ENCODE measurements around the gene CCNY.

The CCNY gene

DNA sequence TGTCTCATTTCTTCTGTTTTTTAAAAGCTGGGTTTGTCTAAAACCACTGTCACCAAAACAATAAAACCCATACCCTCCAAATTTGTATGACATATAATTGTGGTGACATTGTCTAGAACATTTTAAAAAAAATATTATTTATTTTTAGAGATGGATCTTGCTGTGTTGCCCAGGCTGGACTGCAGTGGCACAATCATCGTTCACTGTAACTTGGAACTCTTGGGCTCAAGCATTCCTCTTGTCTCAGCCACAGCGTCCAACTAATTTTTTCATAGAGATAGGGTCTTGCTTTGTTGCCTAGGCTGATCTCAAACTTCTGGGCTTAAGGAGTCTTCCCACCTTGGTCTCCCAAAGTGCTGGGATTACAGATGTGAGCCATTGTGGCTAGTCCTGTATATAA is 116.5 kb downstream of the CCNY start:
- no peak for DNase-seq (ENCODE audit: low read depth in 2 of 2)

DNA sequence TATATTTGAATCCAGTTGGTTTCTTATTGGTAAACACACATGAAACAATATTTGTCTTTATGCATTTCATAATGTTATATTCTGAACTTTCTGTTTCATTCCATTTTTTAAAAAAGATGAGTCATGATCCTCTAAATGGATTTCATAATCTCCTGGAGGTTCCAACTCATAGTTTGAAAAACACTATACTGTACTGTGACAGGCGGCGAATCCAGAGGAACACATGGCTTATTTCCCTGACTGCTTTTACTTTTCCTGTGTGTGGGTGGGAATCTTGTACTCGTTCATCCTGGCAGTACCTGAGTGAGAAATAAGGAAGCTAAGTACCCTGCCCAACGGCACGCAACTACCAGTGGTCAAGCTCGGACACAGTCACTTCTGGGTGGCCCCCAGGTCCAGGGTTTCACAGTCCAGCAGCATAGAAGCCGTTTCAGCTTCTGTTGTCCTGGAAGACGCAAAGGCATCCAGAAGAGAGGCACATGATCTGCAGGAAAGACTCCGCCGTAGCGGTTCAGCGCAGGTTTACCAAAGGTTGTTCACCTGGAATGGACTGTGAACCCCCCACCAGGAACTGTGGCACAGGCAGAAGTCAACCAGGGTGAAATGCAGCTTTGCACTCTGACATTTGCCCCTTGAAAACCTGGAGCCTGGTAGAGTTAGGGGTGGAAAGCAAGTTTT is 117.7 kb downstream of the CCNY start:
- DNase-seq (ENCODE audit: low read depth in 2 of 2), result no peak

DNA sequence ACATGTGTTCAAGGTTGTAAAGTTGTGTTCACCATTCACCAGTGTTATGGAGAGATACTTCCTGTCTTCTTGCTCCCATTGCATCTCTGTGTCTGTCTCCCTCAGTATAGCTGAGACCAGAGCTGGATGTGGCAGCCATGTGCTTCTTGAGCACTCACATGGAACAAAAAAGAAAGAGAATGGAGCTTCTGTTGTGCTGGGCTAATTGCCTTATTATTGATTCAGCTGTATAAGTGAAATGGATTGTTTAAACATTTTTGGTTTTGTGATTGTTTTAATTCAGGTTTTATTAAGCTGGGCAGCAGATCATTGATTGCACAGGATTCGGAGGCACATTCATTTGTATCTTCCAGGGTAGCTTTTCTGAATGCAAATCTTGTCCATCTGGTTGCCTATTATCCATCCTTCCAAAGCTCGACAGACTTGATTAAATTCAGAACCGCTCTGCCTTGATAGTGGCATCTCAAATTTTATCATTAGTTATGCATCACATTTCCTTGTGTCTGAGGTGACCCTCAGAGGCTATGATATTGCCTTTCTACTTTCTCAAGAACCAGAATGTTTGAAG is 119.9 kb downstream of the CCNY start:
- no peak for DNase-seq (ENCODE audit: low read depth in 2 of 2)

GRCh38 chr10:35456784-35457183 is 120.5 kb downstream of the CCNY start:
- no peak for DNase-seq (ENCODE audit: low read depth in 2 of 2)

- no peak for DNase-seq (ENCODE audit: low read depth in 2 of 2)
These were observed 122.5 kb downstream of the CCNY start for GRCh38 chr10:35458500-35459448.

DNA sequence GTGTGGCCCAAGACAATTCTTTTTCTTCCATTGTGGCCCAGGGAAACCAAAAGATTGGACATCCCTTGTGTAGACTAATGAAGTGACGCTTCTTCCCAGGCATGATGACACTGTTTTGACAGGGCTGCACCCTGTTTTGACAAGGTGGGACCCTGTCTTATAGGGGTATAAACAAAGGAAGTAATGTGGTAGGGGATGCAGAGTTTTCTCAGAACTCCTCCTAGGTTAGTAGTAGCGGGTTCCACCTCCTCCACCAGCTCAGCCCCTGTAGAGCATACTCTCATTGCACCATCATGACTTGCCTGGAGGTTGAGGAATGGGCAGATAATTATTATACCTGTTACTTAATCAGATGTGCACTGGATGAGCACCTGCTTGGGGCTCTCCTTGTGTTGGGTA is 123.1 kb downstream of the CCNY start:
- no peak for DNase-seq (ENCODE audit: low read depth in 2 of 2)

DNA sequence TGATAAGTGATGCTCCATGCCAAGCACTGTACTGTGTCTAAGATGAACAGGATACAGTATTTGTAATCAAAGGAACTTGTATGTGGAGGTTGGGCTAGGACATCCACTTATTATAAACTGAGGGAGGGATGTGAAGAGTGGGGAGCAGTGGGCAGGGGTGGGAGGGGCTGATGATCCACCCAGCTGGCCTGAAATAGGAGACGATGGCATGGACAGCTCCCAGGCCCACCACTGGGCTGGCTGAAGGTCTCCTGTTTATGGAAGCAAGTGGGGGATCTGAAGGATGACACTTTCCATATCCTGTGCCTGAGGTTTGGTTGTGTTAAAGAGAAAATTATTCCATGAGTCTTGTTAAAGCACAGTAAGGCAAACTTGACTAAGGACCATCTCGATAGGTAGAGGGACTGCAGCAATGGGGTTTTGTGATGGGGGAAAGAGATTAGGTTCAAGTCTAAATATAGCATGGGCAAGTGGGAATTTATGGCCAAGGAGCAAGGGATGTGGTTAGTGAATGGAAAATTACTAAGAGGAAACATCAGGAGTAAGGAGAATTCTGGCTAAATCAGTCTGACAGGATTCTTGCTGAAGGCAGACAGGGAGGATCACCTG is 124.6 kb downstream of the CCNY start:
- DNase-seq (ENCODE audit: low read depth in 2 of 2), result no peak

DNA sequence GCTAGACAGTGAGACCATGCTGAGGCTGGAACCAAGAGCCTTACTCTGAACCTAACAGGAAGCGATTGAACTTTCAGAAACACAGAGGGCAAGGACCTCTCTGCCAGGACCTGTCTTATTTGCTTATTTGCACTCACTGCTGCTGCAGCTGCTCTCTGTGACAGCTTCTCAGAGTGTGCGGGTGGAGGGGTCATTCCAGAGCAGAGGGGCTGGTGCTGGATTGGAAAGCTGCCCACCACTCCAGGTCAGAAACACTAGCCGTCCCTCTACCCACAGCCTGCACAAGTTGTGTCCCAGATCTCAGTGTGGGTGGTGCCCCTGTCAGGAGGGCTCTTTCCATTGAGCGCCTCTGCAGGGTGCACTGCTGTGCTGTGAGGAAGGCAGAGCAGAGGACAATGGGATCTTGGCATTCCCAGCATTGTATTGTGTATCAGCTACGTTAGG is 126.2 kb downstream of the CCNY start:
- no peak for DNase-seq (ENCODE audit: low read depth in 2 of 2)

GRCh38 chr10:35463105-35463867 is 127.0 kb downstream of the CCNY start:
- no peak for DNase-seq (ENCODE audit: low read depth in 2 of 2)

- DNase-seq (ENCODE audit: low read depth in 2 of 2), result no peak
These were observed 127.6 kb downstream of the CCNY start for GRCh38 chr10:35463878-35464277.

- DNase-seq (ENCODE audit: low read depth in 2 of 2), result peak in 1 of 2 experiments; percentile 8
These were observed 128.6 kb downstream of the CCNY start for GRCh38 chr10:35464825-35465456.

- no peak for DNase-seq (ENCODE audit: low read depth in 2 of 2)
These were observed 129.4 kb downstream of the CCNY start for GRCh38 chr10:35465673-35466072.

DNA sequence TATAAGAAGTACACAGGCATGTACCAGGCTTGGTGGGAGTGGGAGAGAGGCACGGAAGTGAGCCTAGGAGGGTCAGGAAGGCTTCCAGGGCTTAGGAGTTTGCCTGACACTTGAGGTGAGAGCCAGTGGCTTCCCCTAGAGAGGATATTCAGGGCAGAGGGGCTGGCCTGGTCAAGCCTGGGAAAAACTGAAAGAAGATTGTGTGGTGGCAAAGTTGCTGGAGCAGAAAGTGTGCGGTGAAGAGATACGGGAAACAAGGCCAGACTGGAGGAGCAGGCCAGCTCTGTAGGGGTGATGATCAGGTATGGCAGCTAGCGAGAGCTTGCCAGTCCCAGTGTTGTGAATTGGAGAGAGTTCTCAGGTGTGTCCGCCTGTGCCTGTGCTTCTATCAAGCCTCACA is 129.9 kb downstream of the CCNY start:
- no peak for DNase-seq (ENCODE audit: low read depth in 2 of 2)

DNA sequence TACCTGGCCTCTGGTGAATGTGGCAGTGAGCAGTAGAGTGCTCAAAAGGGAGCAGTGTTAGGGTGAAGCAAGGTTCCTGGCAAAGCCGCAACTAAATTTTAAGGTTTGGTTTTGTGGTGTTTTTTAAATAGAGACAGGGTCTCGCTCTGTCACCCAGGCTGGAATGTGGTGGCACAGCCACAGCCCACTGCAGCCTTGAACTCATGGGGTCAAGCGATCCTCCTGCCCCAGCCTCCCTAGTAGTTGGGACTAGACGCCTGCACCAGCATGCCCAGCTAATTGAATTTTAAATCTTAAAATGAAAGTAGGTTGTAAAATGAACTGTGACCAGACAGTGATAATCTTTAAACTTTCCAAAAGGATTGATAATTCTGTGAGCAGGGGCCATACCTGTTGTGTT is 130.4 kb downstream of the CCNY start:
- no peak for DNase-seq (ENCODE audit: low read depth in 2 of 2)

GRCh38 chr10:35467186-35467585 is 130.9 kb downstream of the CCNY start:
- DNase-seq (ENCODE audit: low read depth in 2 of 2), result no peak

GRCh38 chr10:35470248-35470924 is 134.1 kb downstream of the CCNY start:
- no peak for DNase-seq (ENCODE audit: low read depth in 2 of 2)

DNA sequence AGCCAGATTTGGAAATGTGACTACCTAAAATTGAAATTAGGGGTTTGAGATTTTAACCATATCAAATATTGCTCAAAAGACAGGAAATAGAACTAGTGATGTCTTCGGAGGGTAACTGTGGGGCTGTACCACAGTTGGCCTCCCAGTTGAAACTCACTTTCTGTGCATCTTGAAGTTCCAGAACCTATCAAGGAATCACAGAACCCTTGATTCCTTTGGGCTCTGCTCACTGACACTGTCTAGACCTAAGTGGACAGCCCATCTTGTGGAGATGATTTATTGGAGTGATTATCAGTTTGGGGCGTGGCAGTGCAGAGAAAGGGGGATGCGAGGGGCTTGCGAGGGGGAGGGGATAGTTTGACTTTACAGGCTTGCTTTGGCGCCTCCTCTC is 134.6 kb downstream of the CCNY start:
- DNase-seq (ENCODE audit: low read depth in 2 of 2), result no peak

- no peak for DNase-seq (ENCODE audit: low read depth in 2 of 2)
These were observed 135.1 kb downstream of the CCNY start for GRCh38 chr10:35471435-35471834.

DNA sequence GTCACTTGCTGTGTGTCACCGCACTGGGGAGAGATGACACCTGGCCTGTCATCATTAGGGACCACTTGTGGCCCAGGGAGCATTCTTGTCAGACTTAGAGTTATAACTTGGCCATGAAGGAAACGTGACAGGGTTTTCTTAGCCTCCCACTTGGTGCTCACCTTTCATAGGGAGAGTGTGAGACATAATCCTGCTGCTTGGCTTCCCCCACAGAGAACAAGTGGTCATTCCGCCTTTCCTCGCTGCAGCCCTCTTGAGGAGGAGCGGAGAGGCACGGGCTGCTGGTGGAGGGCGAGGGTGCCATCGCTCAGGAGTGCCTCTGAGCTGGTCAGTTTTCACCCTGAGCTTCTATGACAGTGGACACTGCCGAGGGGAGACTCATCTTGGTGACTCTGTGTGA is 143.8 kb downstream of the CCNY start:
- no peak for DNase-seq (ENCODE audit: low read depth in 2 of 2)

GRCh38 chr10:35481413-35481812 is 145.1 kb downstream of the CCNY start:
- no peak for DNase-seq (ENCODE audit: low read depth in 2 of 2)
